GM21447 (cell line): Measurements from ENCODE around the gene SLC44A3.
"Not testable (repeated sequence)": the region's sequence is repeated elsewhere in the genome, so short reads cannot be mapped to it uniquely, and the experiment has no call there.

Experiments used
- ATAC-seq: cut with Tn5 transposase; IDR thresholded peaks from one replicate; pipeline ENCODE4 v1.9.1; 2021; ENCODE audit not compliant: unreplicated experiment

Gene SLC44A3

GRCh38 chr1:94928293-94928939 lies 108.3 kb downstream of the SLC44A3 start:
- ATAC-seq: no peak

GRCh38 chr1:94929351-94930217 lies 109.4 kb downstream of the SLC44A3 start:
- no peak for ATAC-seq

GRCh38 chr1:94931254-94931841 lies 111.2 kb downstream of the SLC44A3 start:
- no peak for ATAC-seq

GRCh38 chr1:94934551-94934950 lies 114.4 kb downstream of the SLC44A3 start:
- ATAC-seq: no peak

- no peak for ATAC-seq
These were observed 114.9 kb downstream of the SLC44A3 start for GRCh38 chr1:94935034-94935433.

GRCh38 chr1:94935476-94935875 lies 115.3 kb downstream of the SLC44A3 start:
- no peak for ATAC-seq

- no peak for ATAC-seq
These were observed 116.9 kb downstream of the SLC44A3 start for GRCh38 chr1:94936861-94937620.

- no peak for ATAC-seq
These were observed 117.7 kb downstream of the SLC44A3 start for GRCh38 chr1:94937820-94938219.

GRCh38 chr1:94940738-94941137 lies 120.6 kb downstream of the SLC44A3 start:
- no peak for ATAC-seq

GRCh38 chr1:94941480-94941879 lies 121.3 kb downstream of the SLC44A3 start:
- ATAC-seq: not testable (repeated sequence)

GRCh38 chr1:94942171-94943128 lies 122.3 kb downstream of the SLC44A3 start:
- no peak for ATAC-seq
